HG02678 (cell line): ENCODE data around the gene RGL1.

Source experiments
- ATAC-seq: cut with Tn5 transposase; IDR thresholded peaks from one replicate; pipeline ENCODE4 v1.9.1; 2021; ENCODE audit warnings: mild to moderate bottlenecking, moderate library complexity; ENCODE audit not compliant: unreplicated experiment

RGL1 gene

DNA sequence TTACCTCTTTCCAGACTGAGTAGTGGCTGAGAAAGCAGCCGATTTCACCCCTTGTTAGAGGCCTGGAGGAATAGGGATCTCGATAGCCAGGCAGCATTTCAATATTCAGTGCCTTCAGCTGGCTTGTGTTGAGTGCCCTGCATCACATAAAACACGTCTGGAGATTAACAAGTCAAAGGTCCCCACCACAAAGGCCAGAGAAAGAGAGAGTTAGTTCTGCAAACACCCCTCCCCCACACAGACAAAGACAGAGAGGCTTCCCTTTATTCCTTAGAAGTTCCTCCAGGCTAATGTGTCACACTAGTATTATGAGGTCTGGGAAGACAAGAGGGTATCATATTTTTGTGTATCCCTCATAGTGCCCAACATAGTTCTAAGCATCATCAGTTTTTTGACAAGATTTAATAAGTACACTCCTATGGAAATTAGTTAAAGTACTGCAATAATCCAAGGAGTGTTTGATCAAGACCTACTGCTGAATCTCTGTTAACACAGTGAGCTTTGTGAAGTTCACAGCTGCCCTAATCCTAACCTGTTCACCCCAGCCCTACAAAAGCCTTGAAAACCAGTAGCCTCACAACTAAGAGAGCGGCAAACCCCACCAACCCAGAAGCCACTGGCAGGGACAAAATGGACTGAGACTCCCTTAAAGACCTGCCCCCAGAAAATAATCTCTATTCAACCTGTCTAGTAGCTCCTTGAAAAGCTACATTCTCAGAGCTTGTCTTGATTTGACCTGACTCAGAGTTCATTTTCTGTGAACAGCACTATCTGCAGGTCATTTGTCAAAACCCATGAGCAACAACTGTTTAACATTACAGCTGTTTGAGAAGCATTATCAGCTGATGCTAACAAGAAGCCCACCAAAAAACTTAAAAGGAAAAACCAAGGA is 140.8 kb downstream of the RGL1 start:
- ATAC-seq: no peak

GRCh38 chr1:183946320-183946613 is 141.3 kb downstream of the RGL1 start:
- ATAC-seq: no peak

- no peak for ATAC-seq
Observed at GRCh38 chr1:183947988-183948387, 143.1 kb downstream of the RGL1 start.

- no peak for ATAC-seq
Observed at GRCh38 chr1:183952101-183952500, 147.2 kb downstream of the RGL1 start.

- no peak for ATAC-seq
Observed at GRCh38 chr1:183953031-183953430, 148.1 kb downstream of the RGL1 start.

DNA sequence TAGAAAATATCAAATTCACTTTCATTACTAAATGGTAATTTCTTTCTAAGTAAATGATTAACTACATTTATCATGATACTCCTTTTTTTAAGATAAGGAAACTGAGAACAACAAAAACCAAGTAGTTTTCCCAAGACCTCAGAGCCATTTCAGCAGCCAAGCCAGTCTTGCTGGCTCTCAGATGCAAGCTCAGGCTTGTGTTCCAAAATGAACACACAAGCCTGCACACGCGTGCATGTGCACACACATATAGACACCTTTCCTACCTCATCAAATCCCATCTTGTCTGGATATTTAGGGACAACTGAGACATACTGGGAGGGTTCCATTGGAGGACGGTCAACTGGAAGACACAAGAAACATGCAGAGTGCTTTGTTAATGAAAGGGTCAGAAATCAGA is 149.6 kb downstream of the RGL1 start:
- no peak for ATAC-seq

DNA sequence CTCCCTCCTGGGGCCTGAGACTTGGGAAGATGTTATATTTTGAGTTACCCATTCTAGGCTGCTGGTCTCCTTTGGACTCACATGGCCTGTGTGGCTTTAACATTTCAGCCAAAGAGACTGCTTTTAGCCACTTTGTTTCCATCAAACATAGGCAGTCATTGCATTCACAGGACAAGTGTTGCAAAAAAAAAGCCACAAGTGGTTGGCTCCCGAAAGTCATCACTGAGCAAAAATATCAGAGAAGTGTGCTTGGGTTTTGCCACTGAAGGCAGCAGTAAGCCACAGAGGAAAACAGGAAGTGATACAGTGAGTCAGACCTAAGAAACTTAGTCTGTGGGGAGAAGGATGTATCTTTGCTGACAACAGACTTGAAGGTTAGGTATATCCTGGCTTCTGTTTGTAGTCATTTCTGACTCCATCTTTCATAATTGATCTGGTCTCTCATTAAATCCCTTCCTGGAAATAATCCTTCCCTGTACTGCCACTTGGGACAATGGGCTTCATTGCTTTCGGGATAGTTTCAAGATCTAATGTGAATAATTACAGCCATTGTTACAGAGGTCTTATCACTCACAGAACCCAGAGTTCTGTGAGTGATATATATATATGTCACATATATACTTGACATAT is 151.8 kb downstream of the RGL1 start:
- ATAC-seq: peak; percentile 99

GRCh38 chr1:183957216-183957830 is 152.4 kb downstream of the RGL1 start:
- no peak for ATAC-seq

- no peak for ATAC-seq
Observed at GRCh38 chr1:183958958-183959357, 154.0 kb downstream of the RGL1 start.

DNA sequence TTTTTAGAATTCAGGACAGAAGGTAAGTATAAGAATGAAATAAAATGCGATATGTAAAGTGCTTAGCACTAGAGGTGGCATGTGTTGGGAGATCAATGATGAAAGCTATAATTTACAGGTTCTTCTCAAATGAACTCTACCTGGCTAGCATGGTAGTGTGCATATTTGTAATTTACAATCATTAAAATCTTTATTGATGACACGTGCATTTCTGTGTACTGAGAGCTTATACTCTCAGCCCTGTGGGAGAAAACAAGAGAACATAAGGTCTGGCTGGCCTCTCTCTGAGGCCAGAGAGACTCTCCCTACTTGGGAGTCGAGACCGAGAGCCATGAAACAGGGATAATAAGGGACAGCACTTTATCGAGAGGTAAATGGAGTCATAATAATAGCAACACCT is 156.2 kb downstream of the RGL1 start:
- ATAC-seq: no peak

- ATAC-seq: no peak
Observed at GRCh38 chr1:183962903-183963302, 158.0 kb downstream of the RGL1 start.

DNA sequence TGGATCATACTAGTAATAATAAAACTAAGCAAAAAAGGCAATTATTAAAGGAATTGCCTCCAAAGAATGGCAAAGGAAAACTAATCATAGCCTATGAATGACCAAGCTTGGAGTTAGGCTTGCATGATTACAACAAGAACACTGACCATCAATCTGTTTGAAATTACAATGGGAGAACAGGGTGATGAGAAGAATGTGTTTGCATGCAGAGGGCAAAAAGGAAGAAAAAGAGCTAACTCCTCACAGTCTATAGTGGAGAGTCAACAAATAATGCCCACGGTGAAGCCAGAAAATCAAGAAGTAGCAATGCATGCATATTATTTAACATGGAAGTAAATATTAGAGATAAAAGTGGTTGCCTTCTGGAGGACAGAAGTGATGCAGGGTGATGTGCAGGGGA is 160.8 kb downstream of the RGL1 start:
- no peak for ATAC-seq

GRCh38 chr1:183966487-183966886 is 161.6 kb downstream of the RGL1 start:
- no peak for ATAC-seq

- ATAC-seq: no peak
Observed at GRCh38 chr1:183967914-183968313, 163.0 kb downstream of the RGL1 start.

DNA sequence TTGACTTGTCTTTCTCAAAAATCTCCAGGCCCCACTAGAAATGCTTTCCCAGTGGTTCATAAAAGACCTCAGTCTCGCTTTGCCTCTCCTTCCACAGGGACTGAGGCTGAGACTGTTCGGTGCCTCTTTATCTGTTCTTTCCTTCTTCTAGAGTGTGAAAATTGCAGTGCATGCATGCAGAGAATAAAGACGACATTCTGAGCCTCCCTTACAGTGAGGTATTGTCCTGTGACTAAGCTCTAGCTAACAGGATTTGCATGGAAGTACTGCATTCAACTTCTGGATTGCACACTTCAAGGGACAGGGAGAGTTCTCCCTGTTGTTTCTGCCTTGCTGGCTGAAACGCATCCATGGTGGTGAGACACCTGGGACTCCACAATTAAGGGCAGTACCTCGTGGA is 163.5 kb downstream of the RGL1 start:
- no peak for ATAC-seq

GRCh38 chr1:183970516-183971300 is 165.8 kb downstream of the RGL1 start:
- ATAC-seq: no peak

DNA sequence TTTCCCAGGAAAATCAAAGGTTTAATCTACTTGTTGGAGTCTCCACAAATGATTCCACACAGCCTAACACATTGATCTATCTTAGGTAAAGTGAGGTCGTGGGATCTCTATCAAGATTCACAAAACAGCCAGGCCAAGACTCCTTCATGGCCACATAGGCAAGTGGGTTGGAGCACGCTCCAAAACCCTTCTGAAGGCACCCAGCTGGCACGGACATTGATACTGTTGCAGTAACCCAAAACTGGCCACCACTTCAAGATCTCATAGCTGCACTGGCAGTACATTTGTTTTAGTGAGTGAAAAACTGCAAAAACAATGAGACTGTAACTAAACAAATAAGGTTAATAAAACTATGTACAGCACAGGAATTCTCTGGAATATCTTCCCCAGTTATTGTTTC is 170.7 kb downstream of the RGL1 start:
- no peak for ATAC-seq

GRCh38 chr1:183977717-183978116 is 172.8 kb downstream of the RGL1 start:
- ATAC-seq: no peak
